GM10847 (cell line): ENCODE data around the gene AKT2.

ENCODE experiments used
- POLR2A ChIP-seq: IDR thresholded peaks from 2 replicates; pipeline ENCODE4 v1.6.1; 2011; ENCODE audit not compliant: insufficient read length; ENCODE audit errors: extremely low read depth

The AKT2 gene

GRCh38 chr19:40253611-40254092, 31.5 kb downstream of the AKT2 start:
- no peak for TF ChIP-seq POLR2A

GRCh38 chr19:40252395-40252794, 32.8 kb downstream of the AKT2 start:
- no peak for TF ChIP-seq POLR2A

- TF ChIP-seq POLR2A = no peak
Measured at GRCh38 chr19:40251991-40252390, 33.2 kb downstream of the AKT2 start.

- TF ChIP-seq POLR2A = no peak
Measured at GRCh38 chr19:40251244-40251643, 33.9 kb downstream of the AKT2 start.

- TF ChIP-seq POLR2A = no peak
Measured at GRCh38 chr19:40249781-40250180, 35.4 kb downstream of the AKT2 start.

- no peak for TF ChIP-seq POLR2A
Measured at GRCh38 chr19:40249201-40249600, 35.9 kb downstream of the AKT2 start.

- TF ChIP-seq POLR2A = no peak
Measured at GRCh38 chr19:40247735-40248262, 37.3 kb downstream of the AKT2 start.

- TF ChIP-seq POLR2A = no peak
Measured at GRCh38 chr19:40247178-40247577, 38.0 kb downstream of the AKT2 start.

- no peak for TF ChIP-seq POLR2A
Measured at GRCh38 chr19:40246292-40247073, 38.7 kb downstream of the AKT2 start.

GRCh38 chr19:40245506-40246128, 39.5 kb downstream of the AKT2 start:
- no peak for TF ChIP-seq POLR2A

GRCh38 chr19:40244579-40245317, 40.4 kb downstream of the AKT2 start:
- TF ChIP-seq POLR2A = no peak

- TF ChIP-seq POLR2A = no peak
Measured at GRCh38 chr19:40243181-40243580, 42.0 kb downstream of the AKT2 start.

GRCh38 chr19:40242480-40242879, 42.7 kb downstream of the AKT2 start:
- TF ChIP-seq POLR2A = no peak

- no peak for TF ChIP-seq POLR2A
Measured at GRCh38 chr19:40241809-40242384, 43.2 kb downstream of the AKT2 start.

GRCh38 chr19:40241125-40241808, 43.9 kb downstream of the AKT2 start:
- TF ChIP-seq POLR2A = no peak
